ENCODE results near the gene RDX.
A peak's percentile ranks its signal among the peaks of the same experiment; 100 is the strongest.
"Not testable (repeated sequence)": the region's sequence is repeated elsewhere in the genome, so short reads cannot be mapped to it uniquely, and the experiment has no call there.

The RDX gene

DNA sequence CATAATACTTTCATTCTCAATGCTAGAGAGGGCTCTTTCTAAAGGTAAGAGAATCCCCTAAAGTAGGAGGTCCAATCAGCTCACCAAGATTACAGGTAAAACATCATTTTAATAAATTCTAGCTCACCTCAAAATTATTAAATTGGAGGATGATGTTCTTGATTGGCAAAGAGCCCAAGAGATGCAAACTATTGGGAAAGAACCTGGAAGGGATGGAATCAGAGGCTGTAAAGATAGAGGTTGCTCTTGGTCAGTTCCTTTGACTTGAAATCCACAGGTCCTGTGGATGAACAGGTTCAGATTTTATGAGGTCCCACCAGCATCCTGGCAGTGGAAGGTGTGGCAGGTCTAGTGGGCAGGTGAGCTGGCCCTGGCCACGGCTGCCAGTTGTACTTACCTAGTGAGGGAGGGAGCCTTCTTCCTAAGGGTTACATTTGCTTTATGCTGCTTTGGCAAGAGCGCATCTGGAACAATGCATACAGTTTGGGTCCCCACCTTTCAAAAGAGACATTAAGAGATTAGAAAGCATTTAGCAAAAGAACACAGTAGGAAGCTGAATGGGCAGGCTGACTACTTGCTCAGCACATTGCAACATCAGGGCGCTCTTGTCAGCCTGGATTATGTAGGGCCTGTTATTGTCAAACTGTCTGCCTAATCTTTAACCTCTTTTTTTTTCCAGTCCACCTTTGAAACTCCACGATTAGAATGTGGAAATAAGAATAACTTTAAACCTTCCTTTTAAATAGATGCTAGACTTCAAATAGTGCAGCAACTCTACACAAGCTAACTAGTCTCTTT, 97.0 kb downstream of the RDX start:
- no peak for DNase-seq (ENCODE audit: low read depth)

DNA sequence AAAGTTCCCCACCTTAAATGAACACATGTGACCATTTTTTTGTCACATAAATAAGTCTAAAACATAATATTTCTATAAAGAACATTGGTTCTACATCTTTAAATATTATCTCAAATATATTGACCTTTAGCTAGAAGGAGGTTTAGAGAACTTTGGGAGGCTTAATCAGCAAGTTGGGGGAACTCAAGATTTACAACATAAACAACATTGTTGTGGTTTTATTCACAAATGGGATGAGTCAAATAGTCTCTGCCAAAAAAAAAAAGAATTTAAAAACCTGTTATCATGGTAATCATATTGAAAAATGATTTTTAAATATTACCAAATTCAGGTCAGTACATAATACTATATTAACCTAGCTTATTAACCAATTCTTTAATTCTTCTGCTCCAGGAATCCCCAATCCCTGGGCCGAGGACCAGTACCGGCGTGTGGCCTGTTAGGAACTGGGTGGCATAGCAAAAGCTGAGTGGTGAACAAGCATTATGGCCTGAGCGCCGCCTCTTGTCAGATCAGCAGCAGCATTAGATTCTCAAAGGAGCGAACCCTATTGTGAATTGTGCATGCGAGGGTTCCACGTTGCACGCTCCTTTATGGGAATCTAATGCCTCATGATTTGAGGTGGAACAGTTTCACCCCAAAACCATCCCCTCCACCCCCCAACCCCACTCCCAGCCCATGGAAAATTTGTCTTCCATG, 98.2 kb downstream of the RDX start:
- DNase-seq (ENCODE audit: low read depth), result no peak

DNA sequence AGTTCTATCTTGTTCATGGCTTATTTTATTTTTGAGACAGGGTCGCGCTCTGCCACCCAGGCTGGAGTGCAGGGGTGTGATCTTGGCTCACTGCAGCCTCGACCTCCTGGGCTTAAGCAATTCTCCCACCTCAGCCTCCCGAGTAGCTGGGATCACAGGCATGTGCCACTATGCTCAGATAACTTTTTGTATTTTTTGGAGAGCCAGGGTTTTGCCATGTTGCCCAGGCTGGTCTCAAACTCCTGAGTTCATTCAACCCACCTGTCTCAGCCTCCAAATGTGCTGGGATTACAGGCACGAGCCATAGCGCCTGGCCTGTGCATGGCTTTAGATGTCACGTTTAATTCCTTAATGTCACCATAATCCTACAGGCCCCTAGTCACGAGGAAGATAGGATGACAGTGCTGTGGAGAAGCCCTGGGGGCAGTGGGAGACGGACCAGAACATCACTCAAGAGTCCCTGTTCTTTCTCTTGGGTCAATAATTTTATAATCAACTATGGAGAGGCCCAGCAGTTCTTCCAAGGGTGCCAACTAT, 99.5 kb downstream of the RDX start:
- no peak for DNase-seq (ENCODE audit: low read depth)

DNA sequence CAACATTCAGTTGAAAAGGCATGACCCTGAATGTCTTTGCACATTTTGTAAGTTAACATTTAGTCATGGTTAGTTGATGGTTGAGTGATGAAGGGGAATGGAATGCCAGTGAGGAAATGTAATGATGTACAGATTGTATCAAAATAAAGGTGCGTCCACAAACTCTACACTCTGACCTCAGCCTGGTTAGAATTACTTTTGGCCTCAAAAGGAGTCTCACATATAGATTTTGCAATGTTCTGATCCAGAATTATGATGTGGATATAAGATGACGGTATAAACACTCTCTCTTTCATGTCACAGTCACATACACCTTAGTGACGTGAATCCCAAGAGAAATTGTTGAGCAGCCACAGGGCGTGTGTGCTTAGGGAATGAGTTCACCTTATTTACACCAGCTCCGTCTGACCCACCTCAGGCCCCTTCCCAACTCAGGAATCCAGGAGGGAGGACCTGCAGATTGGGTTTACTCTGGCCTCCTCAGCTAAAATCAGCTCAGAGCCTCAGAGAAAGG, 100.1 kb downstream of the RDX start:
- no peak for DNase-seq (ENCODE audit: low read depth)

DNA sequence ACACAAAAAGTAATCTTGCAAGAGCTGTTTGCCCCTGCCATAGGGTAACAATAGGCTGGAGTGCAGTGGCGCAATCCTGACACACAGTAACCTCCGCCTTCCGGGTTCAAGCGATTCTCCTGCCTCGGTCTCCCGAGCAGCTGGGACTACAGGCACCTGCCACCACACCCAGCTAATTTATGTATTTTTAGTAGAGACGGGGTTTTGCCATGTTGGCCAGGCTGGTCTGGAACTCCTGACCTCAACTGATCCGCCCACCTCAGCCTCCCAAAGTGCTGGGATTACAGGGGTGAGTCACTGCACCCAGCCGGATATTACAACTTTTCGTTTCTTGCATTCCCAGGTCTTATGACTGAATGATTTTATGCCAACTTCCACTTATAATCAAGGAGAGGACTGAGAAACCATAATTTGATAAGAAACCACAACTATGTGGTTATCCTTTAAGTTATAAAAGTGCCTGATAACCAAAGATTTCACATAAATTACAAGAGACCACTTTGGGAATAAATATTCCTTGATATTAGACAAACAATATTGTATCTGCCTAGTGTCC, 102.1 kb downstream of the RDX start:
- DNase-seq (ENCODE audit: low read depth), result not testable (repeated sequence)

DNA sequence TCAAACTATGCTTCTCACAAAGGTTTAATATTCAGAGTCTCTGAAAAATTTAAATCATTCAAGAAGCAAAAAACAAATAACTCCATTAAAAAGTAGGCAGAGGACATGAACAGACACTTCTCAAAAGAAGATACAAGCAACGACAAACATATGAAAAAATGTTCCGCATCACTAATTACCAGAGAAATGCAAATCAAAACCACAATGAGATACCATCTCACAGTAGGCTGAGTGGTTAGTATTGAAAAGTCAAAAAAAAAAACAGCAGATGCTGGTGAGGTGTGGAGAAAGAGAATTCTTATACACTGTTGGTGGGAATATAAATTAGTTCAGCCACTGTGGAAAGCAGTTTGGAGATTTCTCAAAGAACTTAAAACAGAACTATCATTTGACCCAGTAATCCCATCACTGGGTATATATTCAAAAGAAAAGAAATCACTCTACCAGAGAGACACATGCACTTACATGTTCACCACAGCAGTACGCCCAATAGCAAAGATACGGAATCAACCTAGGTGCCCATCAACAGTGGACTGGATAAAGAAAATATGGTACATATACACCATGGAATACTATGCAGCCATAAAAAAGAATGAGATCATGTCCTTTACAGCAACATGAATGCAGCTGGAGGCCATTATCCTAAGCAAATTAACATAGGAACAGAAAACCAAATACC, 103.7 kb downstream of the RDX start:
- DNase-seq (ENCODE audit: low read depth), result not testable (repeated sequence)

DNA sequence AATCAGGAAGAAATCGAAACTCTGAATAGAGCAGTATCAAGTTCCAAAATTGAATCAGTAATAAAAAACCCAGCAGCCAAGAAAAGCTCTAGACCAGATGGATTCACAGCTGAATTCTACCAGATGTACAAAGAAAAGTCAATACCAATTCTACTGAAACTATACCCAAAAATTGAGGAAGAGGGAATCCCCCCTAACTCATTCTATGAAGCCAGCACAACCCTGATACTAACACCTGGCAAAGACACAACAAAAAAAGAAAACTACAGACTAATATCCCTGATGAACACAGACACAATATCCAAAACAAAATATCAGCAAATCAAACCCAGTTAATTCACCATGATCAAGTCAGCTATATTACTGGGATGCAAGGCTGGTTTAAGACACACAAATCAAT, 105.5 kb downstream of the RDX start:
- no peak for DNase-seq (ENCODE audit: low read depth)

DNA sequence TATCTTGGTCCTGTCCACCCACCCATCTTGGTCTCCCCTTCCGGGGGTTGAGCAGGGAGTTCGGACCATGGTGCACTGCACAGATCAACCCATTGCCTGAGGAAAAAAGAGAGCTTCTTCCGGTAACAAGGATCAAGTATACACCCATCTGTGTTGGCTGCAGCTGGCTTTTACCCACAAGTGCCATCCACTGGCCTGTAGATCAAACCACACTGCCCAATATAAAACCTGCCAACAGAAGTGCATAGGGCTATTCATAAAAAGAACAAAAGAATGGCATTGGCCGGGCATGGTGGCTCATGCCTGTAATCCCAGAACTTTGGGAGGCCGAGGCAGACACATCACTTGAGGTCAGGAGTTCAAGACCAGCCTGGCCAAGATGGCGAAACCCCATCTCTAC, 108.7 kb downstream of the RDX start:
- DNase-seq (ENCODE audit: low read depth), result no peak

DNA sequence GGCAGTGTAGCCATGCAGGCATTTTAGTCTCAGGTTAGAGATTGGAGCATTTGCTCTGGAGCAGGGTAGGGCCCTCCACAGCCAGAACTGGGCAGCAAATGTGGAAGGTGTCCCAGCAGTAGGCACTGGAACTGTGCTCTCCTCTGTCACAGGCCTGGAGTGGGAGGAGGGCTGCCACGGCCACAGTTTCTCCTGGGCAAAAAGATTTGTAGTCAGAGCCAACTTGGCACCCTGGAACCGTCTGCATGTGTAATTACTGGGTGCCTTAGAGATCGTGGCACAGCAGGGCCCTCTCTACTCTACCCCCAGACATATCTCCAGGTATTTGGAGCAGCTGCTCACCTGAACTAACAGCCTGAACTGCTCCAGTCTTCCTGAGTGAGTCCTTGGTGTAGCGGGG, 109.5 kb downstream of the RDX start:
- DNase-seq (ENCODE audit: low read depth), result no peak

DNA sequence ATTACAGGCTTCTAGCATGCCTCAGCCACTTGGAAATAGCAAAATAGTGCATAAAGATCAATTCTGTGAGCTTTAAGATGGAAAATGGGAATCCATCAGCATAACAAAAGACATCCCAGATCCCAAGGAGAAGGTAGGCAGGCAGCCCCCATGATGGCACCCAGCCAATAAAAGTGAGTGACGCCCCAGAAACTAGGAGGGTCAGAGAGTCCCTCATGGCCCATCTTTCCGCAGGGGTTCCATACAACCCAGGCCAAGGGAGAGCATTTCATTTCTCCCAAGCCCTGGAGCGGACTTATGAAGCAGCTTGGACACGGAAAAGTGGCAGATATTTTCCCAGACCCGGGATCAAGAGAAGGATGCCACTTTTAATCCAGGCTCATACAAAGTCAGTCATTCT, 110.0 kb downstream of the RDX start:
- DNase-seq (ENCODE audit: low read depth), result no peak

DNA sequence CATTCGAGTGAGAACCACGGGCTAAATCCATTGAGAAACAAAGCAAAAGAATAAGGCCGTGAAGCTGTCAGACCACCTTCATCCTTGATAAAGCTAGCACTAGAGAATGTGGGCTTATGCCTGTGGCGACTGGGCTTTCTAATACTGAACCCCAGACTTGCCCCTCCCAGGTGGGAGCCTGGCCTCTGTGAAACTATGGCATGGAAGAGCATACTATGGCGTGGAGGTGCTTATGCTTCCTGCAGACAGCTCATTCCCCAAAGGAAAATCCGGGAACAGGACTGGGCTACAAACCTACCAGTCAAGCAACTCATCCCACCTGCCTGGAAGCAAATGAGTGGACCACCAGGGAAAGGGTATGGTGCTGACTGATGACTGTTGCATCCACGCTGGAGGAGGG, 110.8 kb downstream of the RDX start:
- DNase-seq (ENCODE audit: low read depth), result no peak

DNA sequence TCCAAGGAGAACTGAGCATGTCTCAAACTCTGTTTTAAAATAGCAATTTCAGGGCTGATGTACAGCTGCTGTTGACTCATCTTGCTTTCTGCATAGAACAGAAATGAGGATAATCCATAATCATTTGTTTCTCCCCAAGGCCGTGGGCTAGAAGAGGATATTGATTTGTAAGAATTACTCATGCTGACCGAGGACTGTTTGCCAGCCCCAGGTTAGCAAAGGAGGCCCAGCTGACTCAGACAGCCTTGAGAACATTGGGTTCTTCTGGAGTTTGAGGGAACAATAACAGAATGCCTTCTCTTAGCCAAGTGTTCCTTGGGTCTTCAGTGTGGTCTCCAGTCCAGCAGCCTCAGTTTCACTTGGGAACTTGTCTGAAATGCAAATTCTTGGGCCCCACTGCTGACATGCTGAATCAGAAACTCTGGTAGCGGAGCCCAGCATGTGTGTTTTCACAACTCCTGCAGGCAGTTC, 111.3 kb downstream of the RDX start:
- DNase-seq (ENCODE audit: low read depth), result no peak

DNA sequence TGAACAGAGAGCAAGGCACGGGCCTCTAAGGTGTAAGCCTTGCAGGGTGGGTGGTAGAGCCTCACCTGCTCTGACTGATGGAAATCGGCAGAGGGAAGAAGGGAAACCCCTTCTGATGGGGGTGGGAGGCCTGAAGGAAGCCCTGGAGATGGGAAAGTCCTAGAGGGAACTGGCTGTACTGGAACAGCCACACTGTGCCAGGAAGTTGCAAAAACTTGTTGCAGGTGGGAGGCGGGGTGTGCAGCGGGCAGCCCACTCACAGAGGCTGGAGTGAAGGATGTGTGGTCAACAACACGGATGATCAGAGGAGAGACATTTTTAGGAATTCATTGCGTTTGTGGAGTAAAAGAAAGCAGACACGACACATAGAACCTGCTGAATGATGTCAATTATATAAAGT, 112.0 kb downstream of the RDX start:
- DNase-seq (ENCODE audit: low read depth), result no peak

DNA sequence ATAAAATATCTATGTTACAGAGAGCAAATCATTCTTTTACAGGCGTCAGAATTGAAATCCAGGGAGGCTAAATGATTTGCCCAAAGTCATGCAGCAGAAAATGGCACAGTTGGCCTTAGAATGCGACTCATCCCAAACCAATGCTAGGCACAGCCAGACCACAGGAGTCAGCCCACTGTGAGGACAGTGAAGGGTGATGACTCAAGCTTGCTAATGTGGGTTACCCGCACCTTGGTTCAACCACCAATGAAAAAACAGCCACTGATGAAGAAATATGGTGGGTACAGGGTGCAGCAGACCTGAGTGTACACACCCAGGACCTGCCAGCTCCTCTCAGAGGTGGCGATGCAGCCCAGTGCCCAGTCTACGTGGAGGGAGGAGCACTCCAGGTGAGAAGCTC, 113.5 kb downstream of the RDX start:
- DNase-seq (ENCODE audit: low read depth), result no peak

DNA sequence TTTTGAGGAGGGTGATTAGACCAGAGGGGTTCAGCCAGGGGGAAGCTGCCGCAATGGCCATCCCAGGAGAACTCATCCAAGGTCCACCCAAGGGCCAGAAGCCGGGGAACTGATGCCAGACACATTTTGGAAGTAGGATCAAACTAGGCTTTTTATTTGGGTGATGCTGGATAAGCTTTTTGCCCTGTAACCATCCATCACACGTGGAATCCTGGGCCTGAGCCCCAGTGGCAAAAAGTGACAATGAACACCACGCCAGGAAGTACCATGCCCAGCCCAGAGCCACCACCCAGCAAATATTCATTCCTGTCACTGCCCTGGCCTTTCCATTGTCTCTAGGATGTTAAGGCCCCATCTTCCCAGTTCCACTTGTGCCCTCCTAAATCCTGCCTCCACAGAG, 117.3 kb downstream of the RDX start:
- DNase-seq (ENCODE audit: low read depth), result no peak

DNA sequence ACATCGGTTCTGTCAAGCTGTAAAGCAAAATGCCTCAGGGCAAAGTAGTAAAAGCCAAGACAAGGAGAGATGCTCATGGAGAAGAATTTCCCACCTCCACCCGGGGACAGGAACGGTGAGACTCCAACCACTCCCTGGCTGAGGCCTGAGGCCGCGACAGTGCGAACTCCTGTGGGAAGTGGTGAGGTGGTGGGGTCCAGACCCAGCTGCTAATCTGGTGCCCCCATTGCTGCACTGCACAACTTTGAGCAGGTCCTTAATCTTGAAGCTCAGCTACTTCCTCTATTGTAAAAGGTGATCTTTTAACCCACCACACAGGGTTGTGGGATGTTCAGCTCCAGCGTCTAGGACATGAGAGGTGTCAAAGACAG, 119.3 kb downstream of the RDX start:
- no peak for DNase-seq (ENCODE audit: low read depth)

DNA sequence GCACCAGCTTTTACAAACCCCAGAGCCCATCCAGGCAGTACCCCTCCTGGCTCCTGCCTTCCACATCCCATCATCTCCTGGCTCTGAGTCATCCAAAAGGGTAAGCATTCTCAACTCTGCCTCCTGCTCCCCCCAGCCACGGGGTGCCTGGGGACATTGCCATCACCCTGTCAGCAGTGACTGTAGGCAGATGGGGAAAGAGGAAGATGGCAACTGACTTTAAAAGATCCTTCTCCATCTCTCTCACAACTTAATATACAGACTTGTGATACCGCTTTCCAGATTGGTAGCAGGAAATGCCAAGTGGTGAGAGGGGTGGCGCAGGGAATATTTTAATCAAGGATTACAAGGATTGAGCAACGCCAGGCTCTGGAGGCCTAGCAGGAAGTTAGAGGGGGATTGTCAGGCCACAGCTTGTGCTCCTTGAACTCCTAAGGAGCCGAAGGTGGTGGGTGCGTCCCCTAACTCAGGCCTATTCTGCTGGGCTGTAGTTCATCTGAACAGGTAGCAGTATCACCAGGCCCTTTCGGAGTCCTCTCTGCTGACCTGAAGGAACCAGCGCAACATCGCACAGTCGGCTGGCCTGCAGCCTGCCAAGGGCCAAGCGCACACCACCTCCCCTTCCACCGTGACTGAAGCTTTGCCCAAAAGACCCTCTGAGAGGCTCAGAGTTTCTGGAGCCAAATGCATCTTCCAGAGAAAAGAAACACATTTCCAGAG, 119.9 kb downstream of the RDX start:
- DNase-seq (ENCODE audit: low read depth), result no peak

DNA sequence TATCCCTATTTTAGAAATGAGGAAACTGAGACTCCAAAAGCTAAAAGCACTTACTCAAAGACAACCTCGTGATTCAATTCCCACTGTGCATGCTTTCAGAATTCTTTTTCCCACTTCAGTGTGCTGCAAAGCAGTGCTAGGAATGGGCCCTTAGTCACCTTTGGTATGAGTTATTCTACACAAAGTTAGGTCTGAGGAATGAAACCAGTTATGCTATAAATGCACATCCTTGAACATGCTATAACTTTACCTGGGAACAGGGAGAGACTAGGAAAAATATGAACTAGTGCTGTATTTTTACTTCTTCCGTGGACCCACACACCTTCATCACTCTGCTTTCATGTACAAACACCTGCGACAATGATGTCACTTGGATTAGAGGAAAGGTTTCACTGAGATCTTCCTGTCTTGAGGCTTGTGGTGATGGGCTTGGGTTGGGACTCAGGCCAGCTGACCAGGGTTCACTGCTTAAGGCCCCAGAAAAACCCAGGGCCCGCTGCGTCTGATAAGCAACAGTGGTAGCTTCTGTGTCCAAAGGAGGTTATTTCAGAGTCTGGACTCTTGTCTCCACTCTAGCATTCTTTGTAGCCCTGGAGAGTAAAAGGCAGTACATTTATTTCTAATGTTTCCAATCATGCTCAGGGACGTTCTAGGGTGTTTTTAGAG, 121.6 kb downstream of the RDX start:
- no peak for DNase-seq (ENCODE audit: low read depth)

DNA sequence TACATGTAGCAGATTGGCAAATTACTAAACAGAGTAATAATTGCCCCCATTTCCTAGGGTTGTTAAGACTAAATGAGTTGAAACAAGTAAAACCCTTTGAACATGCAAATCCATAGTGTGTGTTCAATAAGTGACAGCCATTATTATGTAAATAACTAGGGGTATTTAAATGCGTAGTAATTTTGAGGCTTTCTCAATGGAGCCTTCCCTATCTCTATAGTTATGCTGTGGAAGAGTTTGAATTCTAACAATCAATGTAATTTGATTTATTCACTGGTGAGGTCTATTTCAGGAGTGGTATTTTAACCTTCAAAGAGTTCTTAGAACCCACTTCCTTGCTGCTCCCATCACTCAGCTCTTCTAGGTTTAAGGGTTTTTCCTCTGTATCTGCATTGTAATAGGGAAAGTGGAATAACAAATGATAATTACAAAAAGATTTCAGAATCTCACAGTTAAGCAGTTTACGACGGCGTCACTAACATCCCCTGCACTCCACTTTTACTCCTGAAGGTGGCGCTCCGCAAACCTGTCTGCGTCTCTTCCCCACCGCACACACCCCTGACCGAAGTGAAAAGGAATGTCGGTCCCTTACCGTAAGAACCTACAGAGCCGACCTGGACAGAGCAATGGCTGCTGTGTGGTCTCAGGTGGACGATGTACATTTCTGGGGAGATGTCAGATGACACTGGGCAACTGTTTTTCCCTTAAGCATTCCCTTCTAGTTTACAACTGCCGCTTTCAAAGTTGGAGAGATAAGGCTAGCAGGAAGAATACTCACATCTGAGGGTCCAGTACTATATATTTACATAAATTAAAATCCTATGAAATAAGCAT, 122.4 kb downstream of the RDX start:
- peak; percentile 49 for DNase-seq (ENCODE audit: low read depth)

DNA sequence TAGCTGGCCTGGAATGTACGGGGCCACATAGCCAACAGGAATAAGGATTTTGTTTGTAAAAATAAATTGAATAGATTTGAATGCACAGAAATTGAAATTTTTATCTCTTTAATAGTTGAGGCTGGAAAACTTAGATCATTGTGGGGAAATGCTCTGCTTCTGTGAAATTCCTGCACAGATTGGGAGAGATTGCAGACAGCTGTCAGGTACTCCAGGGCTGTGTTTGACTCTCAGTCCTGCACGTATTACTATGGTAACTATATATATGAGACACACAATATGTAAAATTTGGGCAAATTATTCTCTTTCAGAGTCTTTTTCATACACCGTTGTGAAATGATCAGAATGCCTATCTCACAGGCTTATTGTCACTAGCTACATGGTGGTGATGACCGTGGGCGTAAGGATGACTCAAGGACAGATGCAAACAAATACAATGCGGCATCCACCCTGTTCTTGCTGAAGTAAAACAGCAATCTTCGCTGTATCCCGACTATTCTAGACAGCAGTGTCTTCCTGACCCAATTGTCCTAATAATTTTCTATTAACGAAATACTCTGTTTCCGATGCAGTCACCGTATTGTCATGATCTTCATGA, 123.8 kb downstream of the RDX start:
- no peak for DNase-seq (ENCODE audit: low read depth)
